GM12891 (cell line): ENCODE data around the gene GRM4.

Experiments used
- DNase-seq: peaks from one replicate; pipeline ENCODE4 v3.0.0; 2011; ENCODE audit warnings: low spot score; ENCODE audit not compliant: insufficient read length
- FAIRE-seq: peaks from 2 replicates; lab custom pipeline; 2011; peaks lifted over from hg19 to GRCh38; lab: Jason Lieb, UNC
- PAX5 ChIP-seq: IDR thresholded peaks from 2 replicates; pipeline ENCODE4 v1.6.1; 2011; ENCODE audit warnings: low read length, moderate library complexity, mild to moderate bottlenecking; ENCODE audit not compliant: insufficient read depth, severe bottlenecking
- POLR2A ChIP-seq: IDR thresholded peaks from 2 replicates; pipeline ENCODE4 v1.6.1; 2011; ENCODE audit warnings: low read depth, low read length, control low read depth
- POLR2AphosphoS5 ChIP-seq: IDR thresholded peaks from 2 replicates; pipeline ENCODE4 v1.6.1; 2011; ENCODE audit warnings: low read depth, low read length, control low read depth
- POU2F2 ChIP-seq: IDR thresholded peaks from 2 replicates; pipeline ENCODE4 v1.6.1; 2011; ENCODE audit warnings: low read depth, mild to moderate bottlenecking, control low read depth, low read length, moderate library complexity
- SPI1 ChIP-seq: IDR thresholded peaks from 2 replicates; pipeline ENCODE4 v1.6.1; 2011; ENCODE audit warnings: low read depth, low read length, control low read depth
- TAF1 ChIP-seq: IDR thresholded peaks from 2 replicates; pipeline ENCODE4 v1.6.1; 2011; ENCODE audit warnings: low read depth, low read length, control low read depth

GRM4 gene

DNA sequence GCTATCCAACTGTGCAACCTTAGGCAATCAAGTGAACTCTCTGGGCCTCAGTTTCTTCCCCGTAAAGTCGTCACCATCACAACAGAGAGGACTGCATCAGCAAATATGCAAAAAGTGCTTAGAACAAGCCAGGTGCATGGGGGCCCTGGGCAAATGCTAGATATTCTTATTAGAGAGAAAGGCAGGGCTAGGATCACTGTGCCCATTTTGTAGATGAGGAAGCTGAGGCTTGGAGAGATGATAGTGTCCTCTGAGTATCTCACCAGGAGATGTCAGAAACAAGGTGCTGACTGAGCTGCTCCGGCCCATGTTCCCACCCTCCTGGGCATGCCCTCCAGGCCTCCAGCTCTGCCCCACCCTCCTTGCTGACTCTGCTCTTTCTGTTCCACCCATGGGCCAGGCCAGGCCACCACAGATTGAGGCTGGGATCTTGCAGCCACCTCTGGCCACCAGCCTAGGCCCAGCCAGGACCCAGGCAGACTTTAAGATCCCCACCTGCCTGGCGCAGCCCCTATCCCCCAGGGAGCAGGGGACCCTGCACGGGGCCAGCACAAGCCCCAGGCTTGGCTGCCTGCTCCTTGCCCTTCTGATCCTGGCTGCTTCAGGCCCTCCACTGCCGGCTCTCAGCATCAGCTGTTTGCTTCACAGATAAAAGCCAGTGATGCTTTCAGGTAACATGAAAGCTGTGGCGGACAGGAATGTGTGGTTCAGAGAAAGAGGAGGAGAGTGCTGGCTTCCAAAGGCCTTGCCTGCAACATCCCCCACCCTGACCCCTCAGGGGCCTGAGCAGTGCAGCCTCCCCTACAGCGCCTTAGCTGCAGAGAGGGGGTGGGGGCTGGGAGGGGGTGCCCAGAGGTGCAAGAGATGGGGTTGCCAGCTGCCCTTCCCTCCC, 47.6 kb downstream of the GRM4 start:
- no peak for TF ChIP-seq POLR2AphosphoS5
- TF ChIP-seq TAF1 = no peak
- TF ChIP-seq POU2F2 = no peak
- TF ChIP-seq POLR2A = no peak
- no peak for TF ChIP-seq PAX5
- no peak for TF ChIP-seq SPI1
- FAIRE-seq = no peak
- DNase-seq = no peak

DNA sequence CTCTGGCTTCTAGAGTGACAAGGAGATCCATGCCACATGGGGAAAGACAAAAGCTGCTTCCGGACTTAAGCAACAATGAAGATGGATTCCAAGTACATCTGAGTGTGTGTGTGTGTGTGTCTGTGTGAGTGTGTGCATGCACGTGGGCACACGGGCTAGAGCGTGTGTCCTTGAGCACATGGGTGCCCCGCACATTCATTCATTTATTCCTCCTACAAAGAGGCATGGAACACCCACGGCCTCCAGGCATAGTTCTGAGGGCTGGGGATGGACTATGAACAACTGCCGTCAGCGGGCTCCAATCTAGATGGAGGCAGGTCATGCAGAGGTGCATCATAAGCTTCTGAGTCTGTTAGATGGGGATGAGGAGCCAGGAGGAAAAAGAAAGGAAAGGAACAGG, 49.1 kb downstream of the GRM4 start:
- FAIRE-seq (no peak), DNase-seq (no peak)
- TF ChIP-seq POLR2A (no peak), POU2F2 (no peak), POLR2AphosphoS5 (no peak), PAX5 (no peak), TAF1 (no peak), SPI1 (no peak)

GRCh38 chr6:34096193-34096592, 49.7 kb downstream of the GRM4 start:
- no peak for DNase-seq
- TF ChIP-seq TAF1 (no peak), POLR2A (no peak), POU2F2 (no peak), POLR2AphosphoS5 (no peak), SPI1 (no peak), PAX5 (no peak)

GRCh38 chr6:34095741-34096140, 50.1 kb downstream of the GRM4 start:
- TF ChIP-seq TAF1 (no peak), POLR2AphosphoS5 (no peak), SPI1 (no peak), POU2F2 (no peak), PAX5 (no peak), POLR2A (no peak)
- no peak for DNase-seq
- FAIRE-seq = no peak

More at GRCh38 chr6:34096193-34096592, 49.7 kb downstream of the GRM4 start:
- FAIRE-seq = no peak

DNA sequence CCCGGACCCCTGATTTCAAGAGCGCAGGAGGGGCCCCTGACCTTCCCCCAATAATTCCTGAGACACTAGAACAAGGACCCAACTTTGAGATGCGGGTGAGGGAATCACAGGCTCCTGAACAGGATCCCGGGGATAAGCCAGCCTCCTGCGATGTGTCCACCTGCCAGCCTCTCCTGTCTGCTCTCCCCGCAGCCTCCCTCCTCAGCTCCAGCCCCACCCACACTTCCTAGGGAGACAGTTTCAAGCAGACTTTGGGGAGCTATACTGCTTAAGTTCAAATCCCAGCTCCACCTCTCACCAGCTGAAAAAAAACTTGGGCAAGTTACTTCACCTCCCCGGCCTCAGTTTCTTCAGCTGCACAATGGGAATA, 50.8 kb downstream of the GRM4 start:
- TF ChIP-seq PAX5 = no peak
- TF ChIP-seq TAF1 = no peak
- no peak for TF ChIP-seq SPI1
- no peak for TF ChIP-seq POLR2A
- no peak for TF ChIP-seq POLR2AphosphoS5
- TF ChIP-seq POU2F2 = no peak
- FAIRE-seq (no peak), DNase-seq (no peak)

GRCh38 chr6:34094474-34095135, 51.3 kb downstream of the GRM4 start:
- FAIRE-seq (no peak), DNase-seq (no peak)
- TF ChIP-seq POLR2A = no peak
- TF ChIP-seq PAX5 = no peak
- no peak for TF ChIP-seq TAF1
- no peak for TF ChIP-seq POU2F2
- TF ChIP-seq POLR2AphosphoS5 = no peak
- no peak for TF ChIP-seq SPI1

- no peak for DNase-seq
- FAIRE-seq = no peak
- no peak for TF ChIP-seq POLR2AphosphoS5
- no peak for TF ChIP-seq POU2F2
- TF ChIP-seq PAX5 = no peak
- TF ChIP-seq POLR2A = no peak
Observed at GRCh38 chr6:34093854-34094430, 51.9 kb downstream of the GRM4 start.

GRCh38 chr6:34093206-34093605, 52.7 kb downstream of the GRM4 start:
- no peak for DNase-seq
- no peak for FAIRE-seq

GRCh38 chr6:34092631-34093030, 53.3 kb downstream of the GRM4 start:
- no peak for FAIRE-seq
- TF ChIP-seq TAF1 (no peak), POU2F2 (no peak), POLR2AphosphoS5 (no peak), SPI1 (no peak), PAX5 (no peak), POLR2A (no peak)

More at GRCh38 chr6:34093206-34093605, 52.7 kb downstream of the GRM4 start:
- TF ChIP-seq PAX5 (no peak), POLR2A (no peak), SPI1 (no peak), POU2F2 (no peak), POLR2AphosphoS5 (no peak), TAF1 (no peak)

More at GRCh38 chr6:34092631-34093030, 53.3 kb downstream of the GRM4 start:
- no peak for DNase-seq
